HG02885 (cell line): ENCODE data around the gene TDP1.
"Not testable (repeated sequence)": the region's sequence is repeated elsewhere in the genome, so short reads cannot be mapped to it uniquely, and the experiment has no call there.

Source experiments
- ATAC-seq: cut with Tn5 transposase; IDR thresholded peaks from one replicate; pipeline ENCODE4 v1.9.1; 2021; ENCODE audit warnings: mild to moderate bottlenecking; ENCODE audit not compliant: unreplicated experiment, poor library complexity

TDP1 gene

GRCh38 chr14:90089486-90089885, 133.8 kb downstream of the TDP1 start:
- not testable (repeated sequence) for ATAC-seq

- no peak for ATAC-seq
These were observed 135.7 kb downstream of the TDP1 start for GRCh38 chr14:90091393-90091792.

- no peak for ATAC-seq
These were observed 138.3 kb downstream of the TDP1 start for GRCh38 chr14:90093942-90094595.
